Duodenal mucosa (tissue), 2 donors: ENCODE measurements around the gene CALR.
A peak's percentile ranks its signal among the peaks of the same experiment; 100 is the strongest.

ENCODE experiments used
- H3K27ac ChIP-seq: one replicate; pipeline ENCODE4 v1.7.0; 2013; ENCODE audit warnings: low read depth, low read length
- H3K27me3 ChIP-seq, 2 donors: one replicate each; pipeline ENCODE4 v1.7.0; 2013; ENCODE audit warnings: low read length in 2 of 2, control low read depth in 1 of 2; ENCODE audit not compliant: insufficient read depth in 2 of 2, control insufficient read depth in 1 of 2
- H3K36me3 ChIP-seq, 2 donors: one replicate each; pipeline ENCODE4 v1.7.0; 2013; ENCODE audit warnings: low read length in 2 of 2, control low read depth in 1 of 2; ENCODE audit not compliant: insufficient read depth in 2 of 2, control insufficient read depth in 1 of 2
- H3K4me1 ChIP-seq, 2 donors: one replicate each; pipeline ENCODE4 v1.7.0; 2013; ENCODE audit warnings: low read length in 2 of 2, control low read depth in 1 of 2; ENCODE audit not compliant: insufficient read depth in 2 of 2, control insufficient read depth in 1 of 2
- H3K4me3 ChIP-seq, 2 donors: one replicate each; pipeline ENCODE4 v1.7.0; 2013; ENCODE audit warnings: low read length in 2 of 2, low read depth in 1 of 2
- H3K9ac ChIP-seq, 2 donors: one replicate each; pipeline ENCODE4 v1.7.0; 2013; ENCODE audit warnings: low read length in 2 of 2, low read depth in 1 of 2
- H3K9me3 ChIP-seq, 2 donors: one replicate each; pipeline ENCODE4 v1.7.0; 2013; ENCODE audit warnings: low read length in 2 of 2, control low read depth in 1 of 2; ENCODE audit not compliant: control insufficient read depth in 1 of 2

The CALR gene

DNA sequence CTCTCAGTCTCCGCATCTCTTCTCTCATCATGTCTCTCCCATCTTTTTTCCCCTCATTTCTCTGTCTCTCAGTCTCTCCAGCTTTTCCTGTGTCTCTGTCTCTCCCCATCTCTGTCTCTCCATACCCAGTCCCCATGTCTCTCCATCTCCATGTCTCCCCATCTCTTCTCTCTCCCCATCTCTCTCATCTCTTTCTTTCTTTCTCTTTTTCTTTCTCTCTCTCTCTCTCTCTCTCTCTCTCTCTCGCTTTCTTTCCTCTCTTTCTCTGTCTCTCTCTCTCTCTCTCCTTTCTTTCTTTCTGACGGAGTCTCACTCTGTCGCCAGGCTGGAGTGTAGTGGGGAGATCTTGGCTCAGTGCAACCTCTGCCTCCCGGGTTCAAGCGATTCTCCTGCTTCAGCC, 44.2 kb downstream of the CALR start:
- H3K9me3 ChIP-seq = no peaks in the 10 kb centered on the region
- no peaks in the 10 kb centered on the region for H3K36me3 ChIP-seq
- no peak overlapping the region for H3K4me3 ChIP-seq
- no peak overlapping the region for H3K27ac ChIP-seq
- H3K9ac ChIP-seq = no peak overlapping the region
- H3K4me1 ChIP-seq = peaks cover 21 to 23% of the 10 kb centered on the region in 2 donors
- H3K27me3 ChIP-seq = peaks cover 5 to 6% of the 10 kb centered on the region in 2 donors

DNA sequence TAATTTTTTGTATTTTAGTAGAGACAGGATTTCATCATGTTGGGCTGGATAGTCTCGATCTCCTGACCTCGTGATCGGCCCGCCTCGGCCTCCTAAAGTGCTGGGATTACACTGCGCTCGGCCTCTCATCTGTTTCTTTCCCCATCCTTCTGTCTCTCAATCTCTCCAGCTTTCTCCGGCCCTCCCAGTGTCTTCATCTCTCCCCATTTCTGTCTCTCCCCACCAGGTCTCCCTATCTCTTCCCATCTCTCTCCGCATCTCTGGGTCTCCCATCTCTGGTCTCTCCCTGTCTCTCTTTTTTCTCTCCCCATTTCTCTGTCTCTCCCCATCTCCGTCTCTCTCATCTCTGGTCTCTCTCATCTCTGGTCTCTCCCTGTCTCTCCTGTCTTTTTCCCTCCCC, 44.7 kb downstream of the CALR start:
- no peak overlapping the region for H3K4me3 ChIP-seq
- no peaks in the 10 kb centered on the region for H3K9me3 ChIP-seq
- peaks cover 5 to 6% of the 10 kb centered on the region in 2 donors for H3K27me3 ChIP-seq
- H3K9ac ChIP-seq = no peak overlapping the region
- H3K27ac ChIP-seq = no peak overlapping the region
- H3K36me3 ChIP-seq = no peaks in the 10 kb centered on the region
- peaks cover 21 to 23% of the 10 kb centered on the region in 2 donors for H3K4me1 ChIP-seq

DNA sequence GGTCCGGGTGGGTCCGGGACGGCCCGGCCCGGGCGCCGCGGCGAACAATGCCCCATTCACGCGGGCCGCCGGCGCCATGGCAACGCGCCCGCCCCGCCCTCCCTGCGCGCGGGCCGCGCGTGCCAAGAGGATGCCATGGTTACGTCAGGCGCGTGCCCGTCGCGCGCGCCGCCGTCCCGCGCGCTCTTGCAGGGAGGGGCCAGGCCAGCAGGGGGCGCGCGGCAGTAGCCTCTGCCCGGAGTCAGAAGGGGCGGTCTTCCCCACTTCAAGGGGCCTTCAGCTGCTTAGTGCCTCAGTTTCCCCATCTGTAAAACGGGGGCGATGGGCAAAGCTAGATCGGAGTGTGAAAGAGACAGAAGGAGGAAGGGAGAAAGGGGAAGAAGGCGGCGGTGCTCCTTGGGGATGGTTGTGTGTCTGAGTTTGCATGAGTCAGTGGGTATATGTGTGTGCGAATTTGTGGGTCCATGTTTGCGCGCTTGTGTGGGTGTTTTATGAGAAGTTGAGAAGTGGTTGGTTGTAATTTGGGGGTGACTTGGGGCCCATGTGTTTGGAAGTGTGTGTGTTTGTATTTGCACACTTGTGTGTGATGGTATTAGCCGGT, 45.2 kb downstream of the CALR start:
- Histone ChIP-seq H3K27ac (no peak overlapping the region), H3K36me3 (no peaks in the 10 kb centered on the region), H3K4me1 (peaks cover 21 to 23% of the 10 kb centered on the region in 2 donors), H3K27me3 (peaks cover 5 to 6% of the 10 kb centered on the region in 2 donors), H3K9ac (no peak overlapping the region), H3K4me3 (no peak overlapping the region), H3K9me3 (no peaks in the 10 kb centered on the region)

DNA sequence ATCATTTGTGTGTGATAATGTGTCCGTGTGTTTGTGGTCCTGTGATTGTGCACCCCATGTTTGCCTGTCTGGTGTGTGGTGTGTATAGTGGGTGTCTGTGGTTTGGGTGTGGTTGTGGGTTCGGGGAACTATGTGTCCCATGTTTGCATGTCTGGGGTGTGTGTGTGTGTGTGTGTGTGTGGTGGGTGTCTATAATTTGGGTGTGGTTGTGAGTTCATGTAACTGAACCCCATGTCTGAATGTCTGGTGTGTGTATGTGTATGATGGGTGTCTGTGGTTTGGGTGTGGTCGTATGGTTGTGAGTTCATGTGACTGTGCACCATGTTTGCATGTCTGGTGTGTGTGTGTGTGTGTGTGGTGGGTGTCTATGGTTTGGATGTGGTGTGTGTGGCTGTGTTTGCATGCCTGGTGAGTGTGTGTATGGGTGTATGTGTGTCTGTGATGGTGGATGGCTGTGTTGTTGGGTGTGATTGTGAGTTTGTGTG, 45.8 kb downstream of the CALR start:
- H3K9me3 ChIP-seq = no peaks in the 10 kb centered on the region
- no peak overlapping the region for H3K27ac ChIP-seq
- no peaks in the 10 kb centered on the region for H3K36me3 ChIP-seq
- peaks cover 21 to 23% of the 10 kb centered on the region in 2 donors for H3K4me1 ChIP-seq
- peaks cover 5 to 6% of the 10 kb centered on the region in 2 donors for H3K27me3 ChIP-seq
- no peak overlapping the region for H3K4me3 ChIP-seq
- peak overlapping the region in 1 of 2 donors; percentile 8 for H3K9ac ChIP-seq

DNA sequence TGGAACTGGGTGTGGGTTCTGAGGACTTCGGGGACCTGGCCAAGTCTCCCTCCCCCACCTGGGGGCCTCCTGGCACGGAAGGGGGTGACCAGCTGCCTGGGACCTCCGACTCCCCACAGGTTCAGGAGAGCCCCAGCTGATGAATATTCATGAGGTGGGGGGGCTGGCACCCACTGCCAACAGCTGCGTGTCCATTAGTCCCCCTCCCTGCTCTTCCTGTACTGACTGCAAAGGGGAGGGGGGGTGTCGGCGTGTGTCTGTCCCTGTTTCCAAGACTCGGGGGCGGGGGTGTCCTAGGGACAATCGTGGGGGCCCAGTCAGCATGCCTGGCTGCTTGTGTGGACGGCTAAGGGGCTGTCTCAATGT, 46.3 kb downstream of the CALR start:
- peaks cover 5 to 6% of the 10 kb centered on the region in 2 donors for H3K27me3 ChIP-seq
- H3K27ac ChIP-seq = no peak overlapping the region
- peak overlapping the region in 1 of 2 donors; percentile 5 for H3K4me3 ChIP-seq
- peaks cover 21 to 23% of the 10 kb centered on the region in 2 donors for H3K4me1 ChIP-seq
- no peaks in the 10 kb centered on the region for H3K36me3 ChIP-seq
- no peaks in the 10 kb centered on the region for H3K9me3 ChIP-seq
- H3K9ac ChIP-seq = peak overlapping the region; percentile 8 to 61

DNA sequence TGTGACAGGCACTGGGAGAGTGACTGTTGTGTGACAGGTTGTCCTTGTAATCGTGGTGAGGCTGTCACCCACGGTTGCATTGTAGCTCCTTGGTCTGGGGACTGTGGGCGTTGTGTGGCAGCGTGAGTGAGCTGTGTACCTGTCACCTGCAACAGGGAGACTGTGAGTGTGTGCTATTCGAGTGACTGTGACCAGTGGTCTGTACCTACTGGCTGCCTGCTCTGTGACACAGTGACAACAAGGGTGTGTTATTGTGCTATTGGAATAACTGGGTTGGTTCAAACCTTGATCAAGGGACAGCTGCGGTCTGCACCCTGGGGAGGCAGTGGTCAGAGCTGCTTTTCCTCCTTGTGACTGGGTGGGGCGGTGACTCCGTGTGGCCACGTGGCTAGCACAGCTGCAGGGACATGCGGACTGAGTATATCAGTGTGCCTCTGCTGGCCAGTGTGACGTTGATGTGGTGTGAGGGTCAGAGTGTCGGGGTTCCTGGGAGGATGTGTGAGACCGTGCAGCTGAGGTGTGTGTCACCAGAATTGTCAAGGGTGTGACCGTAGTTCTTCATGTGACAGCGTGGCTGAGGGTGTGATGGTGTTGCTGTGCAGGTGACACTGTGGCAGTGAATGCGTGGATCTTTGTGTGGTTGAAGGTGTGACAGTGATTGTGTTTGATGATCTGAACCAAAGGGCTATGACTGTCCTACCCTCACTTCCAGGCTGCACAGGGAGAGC, 46.8 kb downstream of the CALR start:
- Histone ChIP-seq H3K27ac (no peak overlapping the region), H3K36me3 (no peaks in the 10 kb centered on the region), H3K9me3 (no peaks in the 10 kb centered on the region), H3K27me3 (peaks cover 5 to 6% of the 10 kb centered on the region in 2 donors), H3K4me3 (peak overlapping the region in 1 of 2 donors; percentile 5), H3K9ac (peak overlapping the region; percentile 8 to 61), H3K4me1 (peaks cover 21 to 23% of the 10 kb centered on the region in 2 donors)

DNA sequence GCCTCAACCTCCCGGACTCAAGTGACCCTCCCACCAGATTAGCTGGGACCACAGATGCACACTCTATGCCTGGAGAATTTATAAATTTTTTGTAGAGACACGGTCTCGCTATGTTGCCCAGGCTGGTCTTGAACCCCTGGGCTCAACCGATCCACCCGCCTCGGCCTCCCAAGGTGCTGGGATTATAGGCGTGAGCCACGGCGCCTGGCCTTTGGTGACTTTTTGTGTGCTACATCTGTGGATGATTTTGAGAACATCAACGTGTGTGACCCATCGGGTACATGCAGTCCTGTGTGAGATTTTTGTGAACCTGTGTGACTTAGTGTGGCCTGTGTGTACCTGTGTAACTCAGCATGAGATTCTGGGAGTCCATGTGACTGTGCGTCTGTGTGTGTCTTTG, 48.3 kb downstream of the CALR start:
- Histone ChIP-seq H3K9me3 (no peaks in the 10 kb centered on the region), H3K9ac (no peak overlapping the region), H3K4me1 (peaks cover 21 to 23% of the 10 kb centered on the region in 2 donors), H3K27ac (no peak overlapping the region), H3K27me3 (peaks cover 2 to 5% of the 10 kb centered on the region in 2 donors), H3K4me3 (no peak overlapping the region), H3K36me3 (no peaks in the 10 kb centered on the region)

DNA sequence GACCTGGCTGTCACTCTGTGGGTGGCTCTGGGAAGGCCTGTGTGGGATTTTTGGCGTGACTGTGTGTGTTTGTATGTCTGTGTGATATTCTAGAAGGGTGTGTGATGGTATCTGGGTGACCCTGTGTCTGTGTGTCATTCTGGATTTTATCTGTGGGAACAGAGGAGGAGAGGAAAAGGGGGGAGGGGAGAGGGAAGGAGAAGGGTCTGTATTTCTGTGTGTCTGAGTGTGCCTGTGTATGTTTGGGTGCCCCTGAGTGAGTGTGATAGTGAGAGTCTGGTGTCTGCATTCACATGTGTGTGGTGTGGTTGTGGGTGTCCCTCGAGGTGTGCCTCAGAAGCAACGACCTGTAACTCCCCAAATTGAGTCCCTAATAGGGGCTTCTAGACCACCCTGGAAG, 48.8 kb downstream of the CALR start:
- Histone ChIP-seq H3K9me3 (no peaks in the 10 kb centered on the region), H3K4me1 (peaks cover 21 to 23% of the 10 kb centered on the region in 2 donors), H3K36me3 (no peaks in the 10 kb centered on the region), H3K9ac (no peak overlapping the region), H3K27me3 (peaks cover 2 to 5% of the 10 kb centered on the region in 2 donors), H3K27ac (no peak overlapping the region), H3K4me3 (no peak overlapping the region)

DNA sequence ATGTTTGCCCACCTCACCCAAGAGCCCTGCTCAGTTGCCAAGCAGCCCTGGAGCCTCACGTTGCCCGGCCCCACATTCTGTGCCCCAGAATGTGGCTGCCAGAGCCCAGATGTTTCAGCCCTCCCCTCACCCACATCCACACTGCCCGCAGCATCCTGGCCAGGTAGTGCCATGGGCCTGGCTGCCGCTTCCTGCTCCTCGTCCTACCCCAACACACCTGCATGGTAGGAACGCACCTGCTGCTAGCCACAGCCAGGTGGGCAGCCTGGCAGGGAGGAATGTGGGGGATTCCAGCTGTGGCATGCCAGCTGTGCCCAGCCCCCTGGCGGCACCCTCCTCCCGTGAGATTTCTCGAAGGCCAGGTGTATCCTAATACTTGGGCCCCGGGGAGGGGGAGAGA, 49.4 kb downstream of the CALR start:
- Histone ChIP-seq H3K9me3 (no peaks in the 10 kb centered on the region), H3K4me1 (peaks cover 21 to 23% of the 10 kb centered on the region in 2 donors), H3K9ac (no peak overlapping the region), H3K4me3 (no peak overlapping the region), H3K36me3 (no peaks in the 10 kb centered on the region), H3K27me3 (no peaks in the 10 kb centered on the region), H3K27ac (no peak overlapping the region)

DNA sequence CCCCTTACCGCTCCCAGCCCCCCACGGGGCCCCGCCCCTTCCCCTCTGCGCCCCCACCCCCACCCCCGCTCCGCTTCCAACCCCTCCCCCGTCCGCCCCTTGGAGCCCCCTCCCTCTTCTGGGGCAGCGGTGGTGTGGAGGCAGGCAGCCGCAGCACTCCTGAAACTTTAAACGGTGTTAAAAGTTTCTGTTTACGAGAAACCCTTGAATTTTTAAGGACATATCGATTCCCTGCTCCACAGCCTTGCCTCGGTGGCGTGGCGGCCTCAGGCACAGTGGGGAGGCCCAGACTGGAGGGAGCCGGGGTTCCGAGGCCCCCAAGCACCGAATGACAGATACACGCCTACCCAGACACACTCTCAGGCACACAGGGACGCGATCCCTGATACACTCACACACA, 52.0 kb downstream of the CALR start:
- Histone ChIP-seq H3K4me3 (no peak overlapping the region), H3K27me3 (no peaks in the 10 kb centered on the region)

More for the DNA sequence above, 52.0 kb downstream of the CALR start:
- no peak overlapping the region for H3K9ac ChIP-seq
- no peak overlapping the region for H3K27ac ChIP-seq
- H3K9me3 ChIP-seq = no peaks in the 10 kb centered on the region
- H3K36me3 ChIP-seq = no peaks in the 10 kb centered on the region
- peaks cover 9 to 13% of the 10 kb centered on the region in 2 donors for H3K4me1 ChIP-seq
